ENCODE results near the gene C16orf87.

The C16orf87 gene

GRCh38 chr16:46777804-46778203 lies 53.2 kb downstream of the C16orf87 start:
- Histone ChIP-seq H2AFZ (ENCODE audit: low read depth, low read length) (no peak overlapping the region), H4K20me1 (ENCODE audit: insufficient read depth, low read length) (no peaks in the 10 kb centered on the region), H3K4me3 (ENCODE audit: low read depth in 1 of 2, low read length in 2 of 2) (no peak overlapping the region), H3K27ac (ENCODE audit: low read length) (no peak overlapping the region), H3K9ac (ENCODE audit: low read depth, low read length) (no peak overlapping the region), H3K9me3 (ENCODE audit: insufficient read depth, low read length, severe bottlenecking) (peaks cover 7% of the 10 kb centered on the region), H3K36me3 (ENCODE audit: insufficient read depth, low read length) (no peaks in the 10 kb centered on the region), H3K4me2 (ENCODE audit: insufficient read depth, low read length) (no peak overlapping the region), H3K27me3 (ENCODE audit: insufficient read depth, low read length, poor library complexity) (no peaks in the 10 kb centered on the region), H3K79me2 (ENCODE audit: insufficient read depth, low read length) (no peaks in the 10 kb centered on the region), H3K4me1 (ENCODE audit: insufficient read depth, low read length) (no peaks in the 10 kb centered on the region)
- DNase-seq (no peak), ATAC-seq (ENCODE audit: insufficient read depth, low read depth) (no peak)
- no peak for TF ChIP-seq EZH2 (IDR thresholded peaks at IDR 0.05; ENCODE audit: borderline replicate concordance, low read depth, low read length, severe bottlenecking)
- no peak for TF ChIP-seq CTCF (IDR thresholded peaks at IDR 0.05; ENCODE audit: borderline replicate concordance, extremely low read depth, low read length, poor library complexity, severe bottlenecking)

GRCh38 chr16:46775214-46775613 lies 55.8 kb downstream of the C16orf87 start:
- no peak overlapping the region for H2AFZ ChIP-seq (ENCODE audit: low read depth, low read length)
- no peaks in the 10 kb centered on the region for H3K4me1 ChIP-seq (ENCODE audit: insufficient read depth, low read length)
- no peak overlapping the region for H3K9ac ChIP-seq (ENCODE audit: low read depth, low read length)
- no peaks in the 10 kb centered on the region for H3K27me3 ChIP-seq (ENCODE audit: insufficient read depth, low read length, poor library complexity)
- H3K9me3 ChIP-seq (ENCODE audit: insufficient read depth, low read length, severe bottlenecking): peaks cover 7% of the 10 kb centered on the region
- H3K4me3 ChIP-seq (ENCODE audit: low read depth in 1 of 2, low read length in 2 of 2): no peak overlapping the region
- no peaks in the 10 kb centered on the region for H3K36me3 ChIP-seq (ENCODE audit: insufficient read depth, low read length)
- H3K27ac ChIP-seq (ENCODE audit: low read length): no peak overlapping the region
- no peaks in the 10 kb centered on the region for H4K20me1 ChIP-seq (ENCODE audit: insufficient read depth, low read length)
- no peak overlapping the region for H3K4me2 ChIP-seq (ENCODE audit: insufficient read depth, low read length)
- TF ChIP-seq EZH2 (IDR thresholded peaks at IDR 0.05; ENCODE audit: borderline replicate concordance, low read depth, low read length, severe bottlenecking): no peak
- H3K79me2 ChIP-seq (ENCODE audit: insufficient read depth, low read length): no peaks in the 10 kb centered on the region
- no peak for ATAC-seq (ENCODE audit: insufficient read depth, low read depth)
- no peak for DNase-seq

- H3K4me1 ChIP-seq (ENCODE audit: insufficient read depth, low read length): no peaks in the 10 kb centered on the region
- peaks cover 7% of the 10 kb centered on the region for H3K9me3 ChIP-seq (ENCODE audit: insufficient read depth, low read length, severe bottlenecking)
- no peaks in the 10 kb centered on the region for H3K27me3 ChIP-seq (ENCODE audit: insufficient read depth, low read length, poor library complexity)
- H3K27ac ChIP-seq (ENCODE audit: low read length): no peak overlapping the region
- no peaks in the 10 kb centered on the region for H4K20me1 ChIP-seq (ENCODE audit: insufficient read depth, low read length)
- H3K9ac ChIP-seq (ENCODE audit: low read depth, low read length): no peak overlapping the region
- no peak for DNase-seq
- no peak for ATAC-seq (ENCODE audit: insufficient read depth, low read depth)
- no peaks in the 10 kb centered on the region for H3K79me2 ChIP-seq (ENCODE audit: insufficient read depth, low read length)
- H3K4me2 ChIP-seq (ENCODE audit: insufficient read depth, low read length): no peak overlapping the region
- TF ChIP-seq EZH2 (IDR thresholded peaks at IDR 0.05; ENCODE audit: borderline replicate concordance, low read depth, low read length, severe bottlenecking) (no peak), CTCF (IDR thresholded peaks at IDR 0.05; ENCODE audit: borderline replicate concordance, extremely low read depth, low read length, poor library complexity, severe bottlenecking) (no peak)
- no peak overlapping the region for H2AFZ ChIP-seq (ENCODE audit: low read depth, low read length)
- H3K4me3 ChIP-seq (ENCODE audit: low read depth in 1 of 2, low read length in 2 of 2): no peak overlapping the region
- no peaks in the 10 kb centered on the region for H3K36me3 ChIP-seq (ENCODE audit: insufficient read depth, low read length)
These were observed 56.2 kb downstream of the C16orf87 start for GRCh38 chr16:46774743-46775177.

GRCh38 chr16:46772463-46772862 lies 58.5 kb downstream of the C16orf87 start:
- Histone ChIP-seq H4K20me1 (ENCODE audit: insufficient read depth, low read length) (no peaks in the 10 kb centered on the region), H3K36me3 (ENCODE audit: insufficient read depth, low read length) (no peaks in the 10 kb centered on the region), H3K4me3 (ENCODE audit: low read depth in 1 of 2, low read length in 2 of 2) (no peak overlapping the region), H3K79me2 (ENCODE audit: insufficient read depth, low read length) (no peaks in the 10 kb centered on the region), H2AFZ (ENCODE audit: low read depth, low read length) (no peak overlapping the region), H3K9ac (ENCODE audit: low read depth, low read length) (no peak overlapping the region), H3K4me1 (ENCODE audit: insufficient read depth, low read length) (no peaks in the 10 kb centered on the region), H3K9me3 (ENCODE audit: insufficient read depth, low read length, severe bottlenecking) (no peaks in the 10 kb centered on the region), H3K27ac (ENCODE audit: low read length) (no peak overlapping the region), H3K4me2 (ENCODE audit: insufficient read depth, low read length) (no peak overlapping the region), H3K27me3 (ENCODE audit: insufficient read depth, low read length, poor library complexity) (no peaks in the 10 kb centered on the region)
- no peak for ATAC-seq (ENCODE audit: insufficient read depth, low read depth)
- DNase-seq: no peak
- TF ChIP-seq CTCF (IDR thresholded peaks at IDR 0.05; ENCODE audit: borderline replicate concordance, extremely low read depth, low read length, poor library complexity, severe bottlenecking) (no peak), EZH2 (IDR thresholded peaks at IDR 0.05; ENCODE audit: borderline replicate concordance, low read depth, low read length, severe bottlenecking) (no peak)

Data from DND-41 (cell line).